ENCODE results near the gene PPT2.
A peak's percentile ranks its signal among the peaks of the same experiment; 100 is the strongest.

The PPT2 gene

DNA sequence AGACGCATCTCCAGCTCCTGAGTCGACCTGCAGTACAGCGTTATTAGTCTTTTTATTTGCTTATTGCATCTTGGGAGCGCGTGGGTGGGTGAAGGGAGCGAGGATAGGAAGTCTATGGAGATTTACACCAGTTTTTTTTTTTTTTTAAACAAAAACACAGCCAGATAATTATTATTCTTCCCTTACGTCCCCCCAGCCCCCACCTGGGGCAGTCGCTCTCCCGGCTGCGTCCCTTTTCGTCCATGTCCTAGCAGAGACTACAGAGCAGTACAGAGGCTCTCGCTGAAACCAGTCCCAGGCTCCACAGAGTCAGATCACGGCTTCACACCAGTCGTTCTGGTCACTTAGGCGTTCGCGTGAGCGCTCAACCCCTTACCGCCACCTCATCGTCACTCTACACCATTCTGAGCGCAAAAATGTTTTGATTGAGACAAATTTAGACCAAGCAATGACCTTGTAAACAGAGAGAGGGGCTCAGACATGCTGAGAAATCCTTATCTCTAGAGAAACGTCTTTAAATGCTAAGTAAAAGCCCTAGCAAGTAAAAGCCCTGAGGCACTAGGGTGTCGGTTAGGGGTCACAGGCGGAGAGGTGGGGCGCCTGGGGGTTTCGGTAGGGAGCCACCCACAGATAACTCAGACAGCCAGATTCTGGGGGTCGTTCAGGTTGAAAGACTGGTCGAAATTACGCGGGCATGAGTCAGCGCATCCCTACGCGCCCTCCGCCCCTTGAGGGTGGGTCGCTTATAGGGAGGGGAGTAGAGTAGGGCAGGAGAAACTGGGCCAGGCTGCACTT, 975 bp upstream of the PPT2 start:
- no peak for DNase-seq

DNA sequence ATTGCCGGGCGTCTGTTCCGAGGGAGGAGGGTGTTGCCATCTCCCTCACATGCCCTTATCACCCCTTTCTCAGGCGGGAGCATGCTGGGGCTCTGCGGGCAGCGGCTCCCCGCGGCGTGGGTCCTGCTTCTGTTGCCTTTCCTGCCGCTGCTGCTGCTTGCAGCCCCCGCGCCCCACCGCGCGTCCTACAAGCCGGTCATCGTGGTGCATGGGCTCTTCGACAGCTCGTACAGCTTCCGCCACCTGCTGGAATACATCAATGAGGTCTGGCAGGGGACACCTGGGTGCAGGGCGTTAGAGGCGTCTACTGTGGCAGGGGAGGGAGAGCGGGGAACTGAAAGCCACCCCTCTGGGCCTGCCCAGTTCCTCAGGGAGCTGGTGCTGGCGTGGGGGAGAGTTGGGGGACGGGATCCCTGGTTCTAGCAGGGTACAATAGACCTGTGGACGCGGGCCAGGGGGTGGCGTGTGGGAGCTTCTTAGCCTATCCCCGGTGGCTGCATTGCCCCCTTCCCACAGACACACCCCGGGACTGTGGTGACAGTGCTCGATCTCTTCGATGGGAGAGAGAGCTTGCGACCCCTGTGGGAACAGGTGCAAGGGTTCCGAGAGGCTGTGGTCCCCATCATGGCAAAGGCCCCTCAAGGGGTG, 697 bp downstream of the PPT2 start:
- peak; percentile 35 to 52 (median 51) for DNase-seq

DNA sequence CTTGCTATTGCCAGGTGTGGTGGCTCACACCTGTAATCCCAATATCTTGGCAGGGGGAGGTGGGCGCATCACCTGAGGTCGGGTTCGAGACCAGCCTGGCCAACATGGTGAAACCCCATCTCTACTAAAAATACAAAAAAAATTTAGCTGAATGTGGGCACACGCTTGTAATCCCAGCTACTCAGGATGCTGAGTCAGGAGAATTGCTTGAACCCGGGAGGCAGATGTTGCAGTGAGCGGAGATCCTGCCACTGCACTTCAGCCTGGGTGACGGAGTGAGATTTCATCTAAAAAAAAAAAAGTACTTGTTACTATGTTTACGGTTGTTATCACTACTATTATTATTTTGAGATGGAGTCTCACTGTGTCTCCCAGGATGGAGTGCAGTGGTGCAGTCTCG, 3.0 kb downstream of the PPT2 start:
- DNase-seq, result no peak

DNA sequence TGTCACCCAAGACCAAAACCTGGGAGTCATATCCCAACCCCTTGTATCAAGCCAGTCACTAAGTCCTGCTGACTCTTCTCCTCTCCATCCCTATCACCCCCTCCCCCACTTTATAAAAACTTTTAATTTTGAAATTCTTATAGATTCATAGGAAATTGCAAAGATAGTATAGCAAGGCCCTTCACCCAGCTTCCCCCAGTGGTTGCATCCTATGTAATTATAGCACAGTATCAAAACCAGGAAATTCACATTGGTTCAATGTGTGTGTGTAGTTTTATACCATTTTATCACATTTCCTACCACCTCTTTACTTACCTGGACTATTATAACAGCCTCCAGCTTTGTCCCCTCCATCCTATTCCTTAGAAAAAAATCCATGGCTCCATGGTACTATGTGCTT, 4.1 kb downstream of the PPT2 start:
- no peak for DNase-seq

DNA sequence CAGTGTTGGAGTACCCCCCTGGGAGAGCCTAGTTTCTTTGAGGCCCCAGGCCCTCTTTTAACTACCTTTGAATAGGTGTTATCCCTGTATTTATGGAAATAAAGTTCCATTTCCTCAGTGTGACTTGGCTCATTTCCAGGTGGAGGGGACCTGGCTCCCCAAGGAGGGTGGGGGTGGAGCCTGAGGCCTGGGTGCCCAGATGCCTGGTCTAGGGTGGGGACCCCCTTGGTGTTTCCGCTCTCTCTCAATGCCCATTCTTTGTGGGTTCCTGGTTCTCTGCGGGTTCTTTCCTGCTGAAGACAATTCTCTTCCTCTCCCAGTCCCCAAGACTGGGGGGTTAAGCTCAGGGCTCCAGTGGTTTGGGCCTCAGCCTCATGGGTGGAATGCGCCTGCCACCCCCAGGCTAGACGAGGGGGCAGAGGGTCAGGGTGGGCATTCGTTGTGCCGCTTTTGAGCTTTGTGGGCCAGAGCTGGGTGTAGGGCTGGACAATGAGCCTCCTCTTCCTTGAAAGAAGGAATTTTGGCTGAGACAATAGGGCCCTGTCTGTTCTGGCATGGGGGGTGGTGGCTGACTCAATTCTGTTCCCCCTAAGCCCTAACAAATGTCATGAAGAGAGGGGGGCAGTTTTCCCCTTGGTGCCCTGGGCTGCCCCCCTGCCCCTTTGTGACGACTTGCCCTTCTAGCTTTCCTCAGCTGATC, 9.8 kb downstream of the PPT2 start:
- no peak for DNase-seq

DNA sequence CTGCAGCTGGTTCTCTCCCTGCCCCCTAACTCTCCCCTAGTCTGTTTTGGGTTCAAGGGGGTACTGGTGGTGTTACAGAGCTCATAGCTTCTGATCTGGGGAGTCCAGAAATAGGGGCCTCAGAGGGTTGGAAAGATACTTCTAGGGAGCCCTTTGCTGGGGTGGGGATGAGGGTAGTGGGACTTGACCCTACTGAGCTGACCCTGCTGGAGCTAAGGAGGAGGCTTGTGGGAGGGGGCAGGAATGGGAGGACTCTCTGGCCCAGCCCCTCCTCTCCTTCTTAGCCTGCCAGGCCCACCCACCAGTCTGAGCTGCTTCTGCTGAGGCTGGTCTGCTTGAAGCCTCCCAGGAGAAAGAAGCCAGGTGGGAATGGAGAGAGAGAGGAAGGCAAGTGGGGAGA, 10.4 kb downstream of the PPT2 start, which contains the start of gene EGFL8:
Gene EGFL8 (plus strand): TSS at position 301 of the 400 bp plus-strand sequence. CDS start 1,571 bp downstream, outside the sequence.
- no peak for DNase-seq

DNA sequence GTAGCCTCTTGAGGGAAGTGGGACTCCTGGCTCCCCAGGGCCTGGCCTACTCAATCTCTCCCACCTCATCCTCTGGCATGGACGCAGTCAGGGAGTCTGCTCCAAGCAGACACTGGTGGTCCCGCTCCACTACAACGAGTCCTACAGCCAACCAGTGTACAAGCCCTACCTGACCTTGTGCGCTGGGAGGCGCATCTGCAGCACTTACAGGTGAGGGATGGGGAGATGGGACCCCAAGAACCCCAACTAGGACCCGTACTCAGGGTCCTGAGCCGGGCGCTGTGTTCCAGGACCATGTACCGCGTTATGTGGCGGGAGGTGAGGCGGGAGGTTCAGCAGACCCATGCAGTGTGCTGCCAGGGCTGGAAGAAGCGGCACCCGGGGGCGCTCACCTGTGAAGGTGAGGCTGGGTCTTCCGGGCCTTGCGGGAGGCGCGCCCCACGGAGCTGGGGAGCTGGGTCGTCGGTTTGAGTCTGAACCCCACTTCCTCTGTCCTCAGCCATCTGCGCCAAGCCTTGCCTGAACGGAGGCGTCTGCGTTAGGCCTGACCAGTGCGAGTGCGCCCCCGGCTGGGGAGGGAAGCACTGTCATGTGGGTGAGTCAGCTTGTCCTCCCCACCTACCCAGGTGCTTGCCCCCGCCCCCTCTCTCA, 12.6 kb downstream of the PPT2 start:
- DNase-seq, result no peak

DNA sequence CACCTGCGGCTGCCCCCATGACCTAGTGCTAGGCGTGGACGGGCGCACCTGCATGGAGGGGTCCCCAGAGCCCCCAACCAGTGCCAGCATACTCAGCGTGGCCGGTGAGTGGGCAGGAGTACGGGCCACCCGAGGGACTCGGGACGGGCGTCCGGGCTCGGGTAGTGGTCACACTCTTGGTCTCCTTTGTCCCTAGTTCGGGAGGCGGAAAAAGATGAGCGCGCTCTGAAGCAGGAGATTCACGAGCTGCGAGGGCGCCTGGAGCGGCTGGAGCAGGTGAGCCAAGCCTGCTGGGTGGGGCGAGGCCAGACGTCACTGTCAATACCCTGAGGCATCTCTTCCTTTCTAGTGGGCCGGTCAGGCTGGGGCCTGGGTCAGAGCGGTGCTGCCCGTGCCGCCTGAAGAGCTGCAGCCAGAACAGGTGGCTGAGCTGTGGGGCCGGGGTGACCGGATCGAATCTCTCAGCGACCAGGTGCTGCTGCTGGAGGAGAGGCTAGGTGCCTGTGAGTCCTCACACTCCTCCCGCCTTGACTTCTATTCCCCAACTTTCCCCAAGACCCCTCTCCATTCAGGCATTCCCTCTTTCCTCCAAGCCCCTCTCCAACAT, 13.3 kb downstream of the PPT2 start:
- DNase-seq, result no peak

DNA sequence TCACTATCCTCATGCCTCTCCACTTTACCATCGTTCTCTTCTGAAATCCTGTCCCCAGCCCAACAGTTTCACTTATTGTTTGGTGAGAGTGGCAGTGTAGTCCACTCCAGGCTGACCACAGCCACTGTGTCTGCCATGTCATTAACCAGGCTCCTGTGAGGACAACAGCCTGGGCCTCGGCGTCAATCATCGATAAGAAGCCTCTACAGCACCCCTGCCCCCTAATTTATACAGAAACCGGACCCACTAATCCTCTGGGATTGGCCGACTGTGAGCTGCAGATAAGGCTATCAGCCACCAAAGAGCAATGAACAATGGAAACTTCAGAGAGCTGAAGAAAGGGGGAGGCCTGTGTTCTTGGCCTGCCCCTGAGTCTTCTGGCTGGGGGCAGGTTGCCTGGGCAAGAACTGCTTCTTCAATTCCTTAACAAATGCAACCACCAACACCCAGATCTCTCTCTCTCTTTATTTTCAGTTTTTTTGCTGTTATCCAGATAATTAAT, 13.9 kb downstream of the PPT2 start:
- no peak for DNase-seq

DNA sequence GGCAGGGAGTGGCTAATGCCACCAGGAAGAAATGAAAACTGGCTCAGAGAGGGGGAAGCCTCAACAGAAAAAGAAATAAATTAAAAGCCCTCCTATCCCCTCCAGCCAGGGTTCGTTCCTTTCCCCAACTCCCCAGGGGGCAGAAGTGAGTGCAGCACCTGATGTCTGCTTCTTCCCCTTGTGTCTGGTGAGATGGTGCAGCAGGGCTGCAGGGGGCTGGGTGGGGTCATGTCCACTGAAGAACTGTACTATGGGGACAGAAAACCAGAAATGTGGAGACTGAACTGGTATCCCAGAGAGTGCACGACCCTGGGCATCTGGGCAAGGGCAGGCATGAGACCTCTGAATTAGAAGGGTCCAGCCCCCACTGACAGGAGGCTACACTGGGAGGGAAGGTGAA, 14.4 kb downstream of the PPT2 start:
- DNase-seq, result no peak

DNA sequence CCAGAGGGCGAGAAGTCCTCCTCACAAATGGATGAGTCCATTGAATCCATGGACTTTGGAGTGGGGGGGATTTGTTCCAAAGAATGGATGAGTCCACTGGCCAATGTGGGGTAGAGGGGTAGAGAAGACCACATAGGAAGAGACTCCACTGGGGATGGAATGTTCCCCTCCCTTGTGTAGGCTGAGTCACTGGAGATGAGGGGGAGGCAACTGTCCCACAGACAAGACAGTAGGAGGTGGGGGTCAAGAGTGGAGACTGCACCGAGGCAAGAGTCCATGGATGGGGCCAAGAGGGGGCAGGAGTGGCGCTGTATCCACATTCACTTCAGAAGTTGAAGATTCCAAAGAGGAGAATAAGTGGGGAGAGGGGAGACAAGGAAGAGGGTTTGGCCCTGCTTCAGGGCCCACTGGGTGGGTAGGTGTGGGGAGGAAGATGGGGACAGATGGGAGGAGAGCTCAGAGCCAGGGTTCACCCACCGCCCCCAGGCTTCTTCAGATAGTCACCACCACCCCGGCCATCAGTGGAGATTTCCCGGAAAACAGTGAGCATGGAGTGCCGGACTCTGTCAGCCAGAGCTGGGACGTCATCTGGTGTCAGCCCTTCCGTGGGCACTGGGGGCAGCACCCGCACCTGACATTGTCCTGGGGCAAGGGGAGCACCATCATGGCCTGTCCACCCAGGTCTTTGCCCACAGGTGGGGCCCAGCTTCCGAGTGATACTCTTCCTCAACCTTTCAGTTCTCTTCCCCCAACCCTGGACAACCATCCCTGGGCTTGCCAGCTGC, 15.1 kb downstream of the PPT2 start:
- no peak for DNase-seq

DNA sequence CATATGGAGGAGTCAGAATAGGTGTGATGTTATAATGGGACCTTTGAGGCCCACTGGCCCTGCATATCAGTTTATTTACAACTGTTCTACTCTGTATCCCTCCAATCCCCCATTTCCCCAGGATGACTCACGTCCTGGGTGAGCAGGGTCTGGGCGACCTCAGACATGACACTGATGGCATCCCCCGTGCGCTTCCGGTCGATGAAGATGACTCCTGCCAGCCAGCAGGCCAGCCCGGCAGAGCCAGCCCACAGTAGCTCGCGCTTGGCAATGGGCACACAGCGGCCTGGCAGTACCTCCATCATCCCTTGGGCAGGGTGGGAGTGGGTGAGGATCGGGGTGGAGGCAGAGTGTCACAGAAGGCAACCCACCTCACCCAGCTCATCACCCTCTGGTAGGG, 16.4 kb downstream of the PPT2 start:
- DNase-seq, result no peak

DNA sequence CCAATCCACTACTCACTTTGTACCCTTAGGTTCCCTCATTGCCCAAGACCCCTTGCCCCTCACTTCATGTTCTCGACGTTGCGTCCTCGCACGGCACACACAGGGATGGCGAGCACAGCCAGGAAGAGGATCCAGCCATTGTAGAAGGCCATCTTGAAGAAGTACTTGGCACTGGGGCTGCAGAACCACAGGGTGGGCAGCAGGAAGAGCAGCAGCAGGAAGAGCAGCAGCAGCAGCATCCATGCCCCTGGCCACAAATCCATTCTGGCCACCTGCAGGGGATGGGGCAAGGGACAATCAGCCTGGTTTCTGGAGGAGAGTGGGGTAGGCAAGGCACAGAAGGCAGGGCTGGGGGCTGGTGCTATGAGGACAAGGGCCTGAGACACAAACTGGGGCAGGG, 17.3 kb downstream of the PPT2 start:
- DNase-seq, result no peak

DNA sequence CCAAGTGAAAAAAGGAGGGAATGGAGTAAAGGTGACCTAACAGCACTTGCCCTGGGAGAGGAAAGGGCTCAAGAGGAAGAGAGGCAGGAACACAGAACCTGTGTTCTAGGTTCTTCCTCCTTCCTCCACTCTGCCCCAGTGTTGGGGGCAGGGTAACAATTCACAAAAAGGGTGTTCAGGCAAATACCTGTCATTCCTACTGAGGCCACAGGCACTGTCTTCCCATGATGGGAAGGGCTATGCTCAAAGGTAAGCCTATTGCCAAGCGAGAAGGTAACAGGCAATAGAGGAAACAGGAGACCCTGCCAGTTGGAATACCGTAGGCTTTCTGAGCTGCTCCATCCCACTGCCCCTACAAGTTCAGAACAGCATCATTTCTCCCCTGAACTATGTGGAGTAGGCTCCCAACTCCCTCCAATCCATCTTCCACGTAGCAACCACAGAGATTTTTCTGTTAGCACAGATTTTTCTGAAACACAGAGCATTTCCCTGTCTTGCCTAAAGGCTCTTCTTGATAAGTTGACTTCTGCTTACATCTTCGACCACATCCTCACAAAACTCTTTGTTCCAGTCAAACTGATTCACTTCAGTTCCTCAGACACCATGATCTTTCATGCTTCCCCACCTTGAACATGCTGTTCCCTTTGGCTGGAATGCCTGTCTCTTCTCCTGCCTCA, 19.2 kb downstream of the PPT2 start:
- no peak for DNase-seq

DNA sequence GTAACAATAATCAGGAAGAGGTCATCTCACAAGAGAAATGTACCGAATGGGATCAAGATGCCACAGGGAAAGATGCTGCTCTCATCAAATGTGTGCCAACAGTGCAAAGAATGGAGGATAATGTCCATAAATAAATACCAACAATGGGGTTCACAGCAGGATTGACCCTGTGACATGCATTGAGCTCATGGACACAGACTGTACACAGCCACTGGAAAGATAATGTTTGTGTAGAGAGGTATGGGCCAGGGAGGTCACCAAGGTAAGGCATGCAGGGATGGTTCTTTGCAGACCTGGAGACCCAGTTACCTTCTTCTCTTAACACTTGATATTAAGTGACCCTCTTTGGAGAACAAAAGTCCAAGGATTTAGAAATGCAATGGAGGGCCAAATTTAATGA, 20.5 kb downstream of the PPT2 start:
- DNase-seq, result no peak

DNA sequence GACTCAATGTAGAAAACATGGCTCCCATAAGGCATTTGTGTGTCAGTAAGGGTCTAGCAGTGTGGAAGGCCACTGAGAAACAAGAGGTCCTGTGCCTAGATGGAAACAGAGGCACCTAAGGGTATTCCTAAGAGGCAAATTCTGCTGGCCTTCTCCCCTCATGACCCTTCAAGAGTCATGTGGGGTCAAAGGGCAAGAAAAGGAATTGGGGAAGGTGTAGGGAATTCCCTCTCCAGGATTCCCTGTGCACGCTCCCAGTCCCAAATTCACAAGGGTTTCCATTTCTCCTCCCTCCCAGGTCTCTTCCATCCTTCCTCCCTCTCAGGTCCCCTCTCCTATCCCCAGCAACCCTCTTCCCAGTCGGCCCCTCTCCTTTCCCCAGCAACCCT, 21.4 kb downstream of the PPT2 start:
- DNase-seq, result no peak

DNA sequence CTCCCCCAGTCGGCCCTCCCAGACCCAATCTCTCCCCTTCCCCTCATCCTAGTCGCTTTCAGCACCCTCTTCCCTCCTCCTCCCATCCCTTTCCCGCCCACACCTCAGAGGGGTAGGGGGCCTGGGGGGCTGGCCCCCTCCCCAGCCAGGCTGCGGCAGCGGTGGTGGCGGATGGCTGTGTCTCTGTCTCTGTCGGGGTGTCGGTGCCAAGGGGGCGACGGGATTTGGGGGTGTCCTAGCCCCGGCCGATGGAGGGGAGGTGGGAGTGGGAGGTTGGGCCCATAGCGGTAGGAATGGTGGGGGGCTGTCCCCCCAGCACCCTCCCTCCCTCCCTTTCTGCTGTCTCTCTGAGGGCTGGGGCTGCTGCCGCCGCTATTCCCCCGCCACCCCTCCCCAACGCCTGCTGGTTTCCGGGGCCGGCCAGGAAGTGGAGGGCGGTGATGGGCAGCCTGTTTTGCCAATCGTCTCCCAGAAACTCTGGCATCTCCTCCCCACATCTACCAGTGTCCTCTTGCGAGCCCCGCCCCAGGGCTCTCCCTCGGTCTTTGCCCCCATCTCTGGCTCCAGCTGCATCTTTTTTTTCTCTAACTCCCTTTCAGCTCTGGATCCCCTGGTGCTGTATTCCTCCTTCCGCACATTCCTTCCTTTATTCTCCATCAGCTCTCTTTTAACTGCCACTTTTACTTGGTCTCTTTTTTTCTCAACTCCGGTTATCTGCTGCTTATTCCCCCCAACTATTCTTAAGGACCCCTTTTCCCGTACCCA, 22.0 kb downstream of the PPT2 start, which contains the start of gene AGPAT1:
Gene AGPAT1 (minus strand): TSS at position 374 of the 765 bp plus-strand sequence. CDS start 4,588 bp downstream, outside the sequence.
- peak; percentile 94 to 97 (median 95) for DNase-seq

DNA sequence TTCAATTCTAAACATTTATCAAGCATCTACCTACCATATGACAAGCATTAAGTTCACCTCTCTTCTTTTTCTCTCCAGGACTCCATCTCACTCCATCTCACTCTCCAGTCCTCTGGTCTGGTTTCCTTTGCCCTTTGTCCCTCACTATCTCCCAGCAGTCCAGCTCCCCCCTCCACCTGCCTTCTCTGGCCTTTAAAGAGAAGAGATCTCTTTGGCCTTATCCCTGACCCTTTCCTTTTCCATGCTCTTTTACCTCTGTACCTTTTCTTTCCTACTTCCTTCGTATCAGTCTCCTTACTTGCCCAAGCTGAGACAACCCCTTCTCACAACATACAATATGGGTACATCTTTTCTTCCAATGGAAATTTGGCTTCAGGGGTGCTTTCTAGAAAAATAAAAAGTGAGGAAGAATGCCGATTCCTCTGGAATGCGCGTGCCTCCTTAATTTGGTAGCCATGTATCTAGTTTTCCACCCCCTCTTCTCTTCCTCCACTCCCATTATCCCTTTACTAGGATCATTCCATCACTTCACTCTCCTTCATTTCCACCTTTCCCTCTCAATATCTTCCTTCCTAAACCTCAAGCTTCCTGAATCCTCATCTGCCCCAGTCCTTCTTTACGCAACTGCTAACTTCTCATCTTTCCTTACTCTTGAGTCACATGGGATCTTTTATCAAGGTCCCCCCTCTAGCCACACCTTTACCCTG, 22.7 kb downstream of the PPT2 start:
- DNase-seq, result peak in 1 of 3 donors; percentile 29

DNA sequence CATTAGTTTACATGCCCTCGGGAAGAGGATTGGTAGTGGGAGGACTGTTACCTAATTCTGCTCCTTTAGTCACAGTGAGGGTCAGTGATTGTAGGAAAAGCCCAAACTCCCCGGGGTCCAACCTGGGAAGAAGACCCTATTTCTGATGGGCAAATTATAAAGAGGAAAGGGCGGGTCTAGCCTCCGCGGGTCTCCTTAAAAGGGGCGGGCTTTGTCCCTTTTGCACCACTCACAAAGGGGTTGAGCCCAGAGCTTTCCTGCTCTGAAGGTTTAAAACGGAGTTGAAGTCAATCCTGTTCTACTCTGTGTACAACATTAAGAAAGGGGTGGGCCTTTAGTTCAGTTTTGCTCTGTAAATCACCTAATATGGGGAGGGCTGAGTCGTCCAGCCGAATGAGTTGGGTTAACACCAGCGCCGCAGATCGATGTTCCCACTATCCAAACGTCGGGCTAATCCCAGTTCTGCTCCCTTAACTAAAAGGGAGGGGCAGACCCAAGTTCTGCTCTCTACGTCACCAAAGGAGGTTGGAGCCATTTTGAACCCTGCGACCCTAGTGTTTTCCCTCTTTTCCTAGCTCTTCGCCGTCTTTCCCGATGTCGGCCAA, 23.3 kb downstream of the PPT2 start:
- peak in 1 of 3 donors; percentile 55 for DNase-seq
